GM19324 (cell line): ENCODE measurements around the gene TAGLN.

Experiments
- ATAC-seq: cut with Tn5 transposase; IDR thresholded peaks from one replicate; pipeline ENCODE4 v1.9.1; 2021; ENCODE audit warnings: mild to moderate bottlenecking, moderate library complexity; ENCODE audit not compliant: unreplicated experiment, low FRiP score

Gene TAGLN

DNA sequence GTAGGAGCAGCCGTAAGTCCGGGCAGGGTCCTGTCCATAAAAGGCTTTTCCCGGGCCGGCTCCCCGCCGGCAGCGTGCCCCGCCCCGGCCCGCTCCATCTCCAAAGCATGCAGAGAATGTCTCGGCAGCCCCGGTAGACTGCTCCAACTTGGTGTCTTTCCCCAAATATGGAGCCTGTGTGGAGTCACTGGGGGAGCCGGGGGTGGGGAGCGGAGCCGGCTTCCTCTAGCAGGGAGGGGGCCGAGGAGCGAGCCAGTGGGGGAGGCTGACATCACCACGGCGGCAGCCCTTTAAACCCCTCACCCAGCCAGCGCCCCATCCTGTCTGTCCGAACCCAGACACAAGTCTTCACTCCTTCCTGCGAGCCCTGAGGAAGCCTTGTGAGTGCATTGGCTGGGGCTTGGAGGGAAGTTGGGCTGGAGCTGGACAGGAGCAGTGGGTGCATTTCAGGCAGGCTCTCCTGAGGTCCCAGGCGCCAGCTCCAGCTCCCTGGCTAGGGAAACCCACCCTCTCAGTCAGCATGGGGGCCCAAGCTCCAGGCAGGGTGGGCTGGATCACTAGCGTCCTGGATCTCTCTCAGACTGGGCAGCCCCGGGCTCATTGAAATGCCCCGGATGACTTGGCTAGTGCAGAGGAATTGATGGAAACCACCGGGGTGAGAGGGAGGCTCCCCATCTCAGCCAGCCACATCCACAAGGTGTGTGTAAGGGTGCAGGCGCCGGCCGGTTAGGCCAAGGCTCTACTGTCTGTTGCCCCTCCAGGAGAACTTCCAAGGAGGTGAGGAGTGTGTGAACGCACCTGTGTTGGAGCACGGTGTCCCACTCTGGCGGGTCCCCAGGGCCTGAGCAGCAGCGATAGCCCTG is at the start of gene TAGLN:
Gene TAGLN, plus strand, starts transcription at position 318 of the 863 bp plus-strand sequence. CDS start 3,644 bp downstream, outside the sequence.
- ATAC-seq = no peak

DNA sequence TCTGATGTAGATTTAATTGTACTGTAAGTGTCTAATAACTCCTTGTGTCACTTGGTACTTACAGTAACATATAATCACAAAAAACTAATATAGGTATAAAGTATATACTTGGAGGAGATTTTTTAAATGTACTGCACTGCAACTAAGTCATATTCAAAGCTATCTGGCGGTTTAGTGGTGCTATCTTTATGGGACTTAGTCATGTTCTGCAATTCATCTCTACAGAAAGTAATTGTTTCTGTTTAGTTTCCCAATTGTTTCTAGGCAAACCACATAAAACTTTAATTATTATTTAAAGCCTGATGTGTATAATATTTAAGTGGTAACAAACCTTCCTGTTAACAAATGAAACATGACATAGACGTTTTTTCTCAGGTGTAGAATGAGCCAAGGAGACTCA is 47.1 kb upstream of the TAGLN start:
- ATAC-seq = no peak

DNA sequence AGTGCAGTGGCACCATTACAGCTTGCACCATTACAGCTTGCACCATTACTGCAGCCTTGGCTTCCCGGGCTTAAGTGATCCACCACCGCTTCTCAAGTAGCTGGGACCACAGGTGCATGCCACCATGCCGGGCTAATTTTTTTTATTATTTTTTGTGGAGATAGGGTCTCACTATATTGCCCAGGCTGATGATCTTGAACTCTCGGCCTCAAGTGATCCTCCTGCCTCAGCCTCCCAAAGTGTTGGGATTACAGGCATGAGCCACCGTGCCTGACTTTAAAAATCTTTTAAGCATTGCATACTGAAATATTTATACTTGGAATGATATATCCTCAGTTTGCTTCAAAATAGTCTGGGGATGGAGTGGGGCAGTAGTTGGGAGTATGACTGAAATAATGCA is 44.7 kb upstream of the TAGLN start:
- ATAC-seq = no peak

DNA sequence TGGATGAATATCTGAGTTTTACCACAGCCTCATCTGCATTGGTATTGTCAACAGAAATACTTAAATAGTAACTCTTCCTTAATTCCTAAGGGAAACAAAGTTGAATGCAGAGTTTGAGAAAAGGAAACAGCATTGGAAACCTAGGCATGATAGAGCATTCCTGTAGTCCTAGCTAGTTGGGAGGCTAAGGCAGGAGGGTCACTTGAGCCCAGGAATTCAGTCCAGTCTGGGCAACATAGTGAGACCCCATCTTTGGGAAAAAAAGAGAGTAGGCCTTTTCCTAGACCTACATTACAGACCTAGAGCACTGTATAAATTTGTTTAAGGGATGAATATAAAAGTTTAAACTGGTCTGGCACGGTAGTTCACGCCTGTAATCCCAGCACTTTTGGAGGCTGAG is 41.7 kb upstream of the TAGLN start:
- ATAC-seq = no peak

DNA sequence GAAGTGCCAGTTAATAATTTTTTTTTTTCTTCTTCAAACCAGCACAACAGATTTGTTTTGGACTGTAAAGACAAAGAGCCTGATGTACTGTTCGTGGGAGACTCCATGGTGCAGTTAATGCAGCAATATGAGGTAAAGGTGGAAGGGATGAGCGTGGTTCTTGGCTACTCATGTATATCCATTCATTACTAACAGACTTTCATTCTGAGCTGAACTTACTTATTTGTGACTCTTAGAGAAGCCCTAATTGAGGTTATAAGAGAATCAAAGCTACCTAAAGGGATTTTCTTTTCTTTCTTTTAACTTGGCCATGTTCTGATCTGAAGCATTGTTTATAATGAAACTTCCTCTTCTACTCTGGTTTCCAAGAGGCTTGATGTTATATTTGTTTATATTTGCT is 39.3 kb upstream of the TAGLN start:
- ATAC-seq = no peak

DNA sequence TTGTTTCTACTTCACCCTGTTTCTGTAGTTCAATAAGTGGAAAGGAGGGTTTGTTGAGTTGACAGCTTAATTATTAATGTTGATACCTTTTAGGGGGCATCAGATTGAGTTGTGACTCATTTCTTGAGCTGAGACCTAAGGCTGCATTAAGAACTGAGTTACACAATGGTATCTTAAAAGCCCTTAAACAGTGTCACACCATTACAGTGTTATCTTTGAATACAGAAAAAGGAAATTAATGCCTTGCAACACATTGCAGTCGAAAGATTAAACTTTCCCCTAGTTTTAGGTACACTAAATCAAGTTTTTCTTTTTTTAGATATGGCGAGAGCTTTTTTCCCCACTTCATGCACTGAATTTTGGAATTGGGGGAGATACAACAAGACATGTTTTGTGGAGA is 38.3 kb upstream of the TAGLN start:
- no peak for ATAC-seq

DNA sequence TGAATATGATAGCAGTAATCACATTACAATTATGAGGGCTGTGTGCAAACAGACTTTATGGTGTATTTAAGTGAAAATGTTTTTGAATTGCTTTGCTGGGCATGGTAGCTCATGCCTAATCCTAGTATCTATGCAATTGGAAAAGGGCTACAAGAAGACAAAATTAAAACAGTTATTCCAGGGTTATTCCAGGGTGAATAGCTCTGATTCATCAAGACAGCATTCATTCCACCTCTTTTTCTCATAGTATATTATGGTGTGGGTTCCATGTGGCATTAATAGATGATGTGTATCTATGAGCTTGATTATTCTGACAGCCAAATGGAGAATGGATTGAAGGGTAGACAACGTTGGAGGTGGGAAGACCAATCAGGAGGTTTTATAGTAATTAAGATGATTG is 32.7 kb upstream of the TAGLN start:
- ATAC-seq = no peak

DNA sequence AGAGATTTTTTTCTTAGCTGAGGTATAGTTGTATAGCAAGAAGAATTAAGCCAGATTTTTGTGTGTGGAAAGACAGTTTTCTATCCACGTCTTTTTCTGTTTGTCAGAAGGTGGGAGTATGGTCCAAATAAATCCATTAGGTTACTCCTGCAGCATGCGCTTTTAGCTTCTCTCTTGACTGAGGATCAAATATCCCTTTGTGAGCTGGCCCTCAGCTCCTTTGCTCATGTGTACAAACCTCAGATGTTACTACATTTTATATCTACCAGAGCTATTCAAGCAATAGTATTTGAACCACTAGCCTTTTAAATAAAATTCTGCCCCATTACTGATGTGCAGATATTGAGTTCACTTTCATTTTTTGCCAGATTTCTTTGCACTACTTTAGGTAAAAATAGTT is 29.4 kb upstream of the TAGLN start:
- ATAC-seq = no peak

DNA sequence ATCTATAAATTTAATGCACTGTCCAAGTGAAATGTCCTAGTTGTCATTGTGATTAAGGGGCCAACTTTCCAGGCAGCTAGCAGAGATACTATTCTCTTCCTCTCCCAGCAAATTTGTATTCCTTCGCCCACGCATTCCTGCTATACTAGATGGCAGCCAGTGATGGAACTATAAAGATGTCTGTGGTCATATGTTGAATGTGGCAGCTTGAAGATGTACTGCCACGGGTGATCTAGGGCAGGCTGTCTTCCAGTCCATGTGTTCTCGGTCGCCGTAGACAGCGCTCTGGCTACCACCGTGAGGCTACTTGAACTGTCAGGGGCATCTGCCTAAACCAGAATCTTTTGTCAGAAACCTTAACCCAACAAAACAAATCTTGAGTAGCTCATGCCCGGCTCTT is 29.0 kb upstream of the TAGLN start:
- ATAC-seq = no peak

DNA sequence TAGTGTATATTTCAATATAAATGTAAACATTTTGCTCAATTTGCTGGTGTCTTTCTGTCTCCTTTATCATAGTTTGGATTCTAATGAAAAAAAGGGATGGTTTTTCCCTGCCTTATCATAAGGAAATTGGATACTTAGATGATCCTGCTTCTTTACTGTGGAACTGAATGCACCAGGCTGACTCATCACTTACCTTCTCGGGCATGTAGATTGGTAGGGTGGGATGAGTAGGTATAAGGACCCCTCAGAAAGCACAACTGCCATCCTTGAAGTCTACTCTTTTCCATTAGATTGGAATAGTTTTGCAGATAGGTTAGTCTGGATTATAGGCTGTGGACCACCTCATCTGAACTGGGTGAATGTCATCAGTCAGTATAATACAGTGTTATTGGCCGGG is 28.2 kb upstream of the TAGLN start:
- ATAC-seq = no peak

DNA sequence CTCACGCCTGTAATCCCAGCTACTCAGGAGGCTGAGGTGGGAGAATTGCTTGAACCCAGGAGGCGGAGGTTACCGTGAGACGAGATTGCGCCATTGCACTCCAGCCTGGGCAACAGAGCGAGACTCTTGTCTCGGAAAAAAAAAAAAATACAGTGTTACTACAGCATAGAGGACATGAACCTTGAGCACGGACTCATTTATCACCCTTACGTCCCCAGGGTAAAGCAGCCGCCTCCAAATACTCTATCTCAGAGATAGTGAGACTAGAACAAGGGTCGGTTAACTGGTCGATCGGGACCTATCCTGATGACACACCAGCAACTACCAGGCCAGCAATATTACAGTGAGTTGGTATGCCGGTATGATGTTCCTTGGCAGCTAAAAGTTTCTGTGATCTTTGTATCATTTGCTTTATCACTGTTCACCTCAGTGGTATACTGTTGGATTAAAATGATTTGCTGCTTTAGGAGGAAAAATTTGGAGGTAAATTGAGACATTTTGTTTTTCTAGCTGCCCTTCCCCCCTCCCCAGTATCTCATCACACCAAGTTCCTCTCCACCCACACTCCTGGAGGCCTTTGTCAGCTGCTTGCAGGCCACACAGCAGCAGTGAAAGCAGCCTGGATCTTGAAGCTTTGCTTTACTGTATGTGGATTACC is 27.6 kb upstream of the TAGLN start:
- ATAC-seq = no peak

DNA sequence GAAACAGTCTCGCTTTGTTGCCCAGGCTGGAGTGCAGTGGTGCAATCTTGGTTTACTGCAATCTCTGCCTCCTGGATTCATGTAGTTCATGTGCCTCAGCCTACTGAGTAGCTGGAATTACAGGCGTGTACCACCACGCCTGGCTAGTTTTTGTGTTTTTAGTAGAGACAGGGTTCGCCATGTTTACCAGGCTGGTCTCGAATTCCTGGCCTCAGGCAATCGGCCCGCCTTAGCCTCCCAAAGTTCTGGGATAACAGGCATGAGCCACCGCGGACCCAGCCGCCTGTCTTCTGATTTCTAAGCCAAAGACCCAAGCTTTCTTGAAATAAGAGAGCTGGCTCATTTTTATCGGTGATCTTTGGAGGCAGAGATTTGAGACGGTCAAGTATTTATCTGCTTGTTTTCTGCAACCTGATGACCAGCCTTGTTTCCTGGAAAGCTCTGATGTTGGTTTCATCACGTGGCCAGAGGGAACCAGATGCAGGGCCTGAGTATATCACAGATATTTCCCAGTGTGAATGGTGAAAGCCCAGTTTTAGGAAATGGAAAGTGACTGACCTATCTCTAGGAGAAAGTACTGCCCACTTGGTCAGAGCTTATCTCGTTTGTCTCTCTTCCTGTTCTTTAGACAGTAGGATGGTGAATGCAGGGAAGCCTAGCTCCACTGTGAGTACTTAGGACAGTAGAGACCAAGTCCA is 26.3 kb upstream of the TAGLN start:
- no peak for ATAC-seq

DNA sequence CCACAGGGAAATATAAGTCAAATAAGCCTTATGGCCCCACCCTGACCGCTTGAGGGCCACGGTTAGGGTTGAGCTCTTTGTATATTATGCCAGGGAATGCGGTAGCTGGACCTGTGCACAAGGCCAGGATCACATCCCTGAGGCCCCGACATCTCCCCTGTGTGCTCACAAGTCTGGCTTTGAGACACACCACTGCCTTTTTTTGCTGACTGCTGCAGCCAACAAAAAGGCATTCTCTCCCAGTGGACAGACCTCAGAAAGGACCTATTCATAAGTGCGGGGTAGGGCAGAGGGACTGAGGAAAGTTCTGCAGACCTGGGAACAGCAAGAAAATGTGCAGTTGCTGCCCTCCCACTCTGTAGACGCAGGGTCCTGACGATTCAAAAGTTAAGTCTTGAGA is 24.1 kb upstream of the TAGLN start:
- ATAC-seq = no peak

DNA sequence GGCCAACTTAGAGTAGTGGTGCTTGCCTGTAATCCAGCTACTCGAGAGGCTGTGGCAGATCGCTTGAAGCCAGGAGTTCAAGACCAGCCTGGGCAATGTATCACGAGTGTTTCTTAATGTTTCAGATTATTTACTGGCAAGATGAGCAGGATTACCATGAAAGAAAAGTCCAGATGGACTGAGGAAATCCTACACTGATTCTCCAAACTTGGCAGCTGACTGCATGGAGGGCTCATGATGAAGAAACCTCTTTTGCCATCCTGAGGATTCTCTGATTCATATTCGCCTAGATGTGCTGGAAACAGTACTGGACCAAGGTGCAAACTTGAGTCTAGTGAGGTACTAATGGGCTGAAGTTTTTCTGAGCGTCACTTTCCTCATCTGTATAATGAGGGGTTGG is 23.4 kb upstream of the TAGLN start:
- ATAC-seq = no peak

DNA sequence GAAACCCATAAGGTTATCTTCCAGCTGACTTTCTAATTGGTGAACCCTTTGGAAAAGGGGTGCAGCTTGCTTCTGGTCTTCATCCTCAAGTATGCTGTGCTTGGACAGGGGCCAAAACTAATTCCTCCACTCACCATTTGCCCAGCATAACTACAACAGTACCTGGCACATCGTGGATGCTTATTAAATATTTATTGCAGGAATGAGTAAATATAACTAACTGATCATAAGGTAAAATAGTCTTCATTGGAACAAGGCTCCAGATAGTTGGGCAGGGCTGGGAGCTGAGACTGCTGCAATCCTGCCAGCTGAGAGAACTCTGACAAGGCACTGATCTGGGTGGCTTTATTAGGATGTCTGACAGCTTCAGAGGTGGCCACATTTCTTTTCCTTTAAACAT is 23.0 kb upstream of the TAGLN start:
- ATAC-seq = no peak

DNA sequence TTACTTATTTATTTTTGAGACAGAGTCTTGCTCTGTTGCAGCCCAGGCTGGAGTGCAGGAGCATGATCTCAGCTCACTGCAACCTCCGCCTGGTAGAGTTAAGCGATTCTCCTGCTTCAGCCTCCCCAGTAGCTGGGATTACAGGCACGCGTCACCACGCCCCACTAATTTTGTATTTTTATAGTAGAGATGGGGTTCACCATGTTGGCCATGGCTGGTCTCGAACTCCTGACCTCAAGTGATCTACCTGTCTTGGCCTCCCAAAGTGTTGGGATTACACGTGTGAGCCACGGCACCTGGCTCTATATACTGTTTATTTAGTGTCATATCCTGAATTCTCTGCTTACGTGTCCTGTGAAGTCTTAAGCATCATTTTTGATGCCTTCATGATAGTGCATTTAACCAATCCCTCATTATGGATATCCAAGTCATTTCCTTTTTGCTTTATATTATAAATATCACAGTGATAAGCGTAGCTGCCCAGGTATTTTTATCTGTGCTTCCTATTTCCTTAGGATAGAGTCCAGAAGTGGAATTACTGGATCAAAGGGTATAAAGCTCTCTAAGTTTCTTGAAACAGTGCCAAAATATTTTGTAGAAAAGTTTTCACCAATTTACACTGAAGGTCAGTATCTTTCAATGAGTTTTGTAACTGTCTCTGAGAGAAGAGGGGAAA is 21.5 kb upstream of the TAGLN start:
- ATAC-seq = no peak

DNA sequence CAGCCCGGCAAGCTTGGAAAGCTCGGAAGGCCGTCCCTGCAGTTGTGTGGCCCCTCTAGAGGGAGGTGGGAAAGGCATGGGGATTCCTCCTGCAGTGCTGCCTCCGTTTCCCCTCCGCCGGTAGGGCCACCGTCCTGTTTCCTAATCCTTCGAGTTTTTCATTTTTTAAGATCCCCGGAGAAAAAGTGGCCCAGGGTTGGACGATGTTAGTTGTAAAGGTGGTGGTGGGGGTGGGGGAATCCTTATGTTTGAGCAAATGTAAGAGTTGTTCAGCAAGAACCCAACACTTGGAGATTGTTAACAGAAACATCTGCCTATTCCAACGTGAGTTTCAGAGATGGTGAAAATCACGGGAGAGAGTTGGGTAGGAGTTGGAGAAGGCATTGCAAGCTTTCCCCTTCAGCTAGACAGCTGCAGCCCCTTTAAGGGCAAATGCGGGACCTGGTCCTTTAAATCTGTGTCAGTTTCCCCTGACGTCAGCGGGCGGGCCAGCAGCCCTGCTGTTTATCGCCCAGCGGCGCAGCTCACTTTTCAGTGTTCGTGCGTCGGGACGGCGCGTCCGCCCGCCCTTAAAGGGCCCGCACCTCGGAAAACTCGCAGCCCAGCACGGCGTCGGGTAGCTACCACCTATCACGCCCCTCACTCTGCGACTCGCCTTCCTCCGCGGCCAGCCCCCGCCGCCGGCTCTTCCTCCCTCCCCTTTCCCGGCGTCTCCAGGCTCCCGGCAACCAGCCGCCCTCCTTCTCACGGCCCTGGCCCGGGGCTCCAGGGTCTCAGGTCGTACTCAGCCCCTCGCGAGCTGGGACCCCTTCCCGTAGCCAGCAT is 20.7 kb upstream of the TAGLN start, which contains the start of gene SIDT2:
Gene SIDT2, plus strand, starts transcription at position 534 of the 825 bp plus-strand sequence. CDS start 521 bp downstream, outside the sequence.
- peak; percentile 90 for ATAC-seq

DNA sequence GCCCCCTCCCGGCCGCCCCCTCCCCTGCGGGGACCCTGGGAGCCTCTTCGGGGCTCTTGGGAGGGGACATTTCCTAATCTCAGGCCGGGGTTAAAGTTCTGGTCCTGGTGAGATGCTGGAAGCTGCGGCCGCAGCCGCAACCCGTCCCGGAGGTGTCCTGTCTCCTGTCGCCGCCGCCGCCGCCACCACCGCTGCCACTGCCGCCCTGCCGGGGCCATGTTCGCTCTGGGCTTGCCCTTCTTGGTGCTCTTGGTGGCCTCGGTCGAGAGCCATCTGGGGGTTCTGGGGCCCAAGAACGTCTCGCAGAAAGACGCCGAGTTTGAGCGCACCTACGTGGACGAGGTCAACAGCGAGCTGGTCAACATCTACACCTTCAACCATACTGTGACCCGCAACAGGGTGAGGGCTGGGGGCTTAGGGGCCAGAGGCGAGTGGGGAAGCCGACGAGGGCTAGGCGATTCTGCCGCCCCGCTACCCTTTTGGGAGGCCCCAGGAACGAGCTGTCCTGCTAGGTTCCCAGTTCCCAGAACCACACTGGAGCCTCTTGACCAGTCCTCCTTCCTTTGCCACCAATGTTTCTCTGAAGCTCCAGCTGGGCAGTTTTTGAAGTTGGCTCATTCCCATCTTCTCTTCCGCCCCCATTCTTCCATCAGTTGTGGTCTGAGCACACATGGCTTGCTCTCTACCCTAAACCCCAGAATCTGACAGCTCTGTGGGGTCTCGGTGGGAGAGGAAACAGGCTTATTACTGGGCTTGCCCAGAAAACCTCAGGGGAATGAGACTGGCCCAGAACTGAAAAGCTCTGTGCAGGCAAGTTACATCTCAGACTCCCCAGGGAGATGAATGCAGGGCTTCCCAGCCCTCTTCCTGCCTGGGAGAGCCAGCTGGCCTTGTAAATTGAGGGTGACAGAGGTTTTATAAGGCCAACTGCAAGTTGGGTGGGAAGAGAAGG is 19.8 kb upstream of the TAGLN start:
- peak; percentile 24 for ATAC-seq

DNA sequence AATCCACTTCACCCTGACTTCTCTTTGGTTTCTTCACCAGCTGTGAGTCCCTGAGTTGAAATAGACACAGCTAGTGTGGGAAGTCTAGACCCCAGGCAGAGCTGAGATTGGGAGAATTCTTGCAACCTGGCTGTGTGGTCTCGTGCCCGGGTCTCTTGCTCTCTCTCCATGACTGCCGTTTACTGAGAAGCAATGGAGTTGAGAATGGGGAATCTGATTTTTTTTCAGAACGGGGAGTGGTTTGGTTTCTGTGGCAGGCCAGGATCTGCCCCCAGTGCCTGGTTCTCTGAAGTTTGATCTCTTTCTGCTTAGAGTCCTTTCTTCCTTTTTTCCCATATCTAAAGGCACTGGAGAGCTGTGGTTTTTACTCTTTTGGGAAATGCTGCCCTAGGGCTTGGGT is 19.1 kb upstream of the TAGLN start:
- no peak for ATAC-seq
